OCI-LY7 (cell line): ENCODE results near the gene PURB. TPM values are rescaled to one million over a fixed set of nuclear protein-coding genes. Genes with fewer than 3 reads are reported as not detected.

ENCODE experiments used
- BruUV-seq: library from RNA; stranded (reverse); fragments of 400-500 nt; replicated peaks from 2 replicates; lab custom pipeline; 2021; lab: Mats Ljungman, UMichigan
- CTCF ChIA-PET: fragments of 300-600 bp; sonication (Branson Sonifier 250); formaldehyde crosslinking; loops from one replicate; lab custom pipeline; 2022; ENCODE audit warnings: antibody characterized with exemption; ENCODE audit not compliant: unreplicated experiment; lab: Charles Lee
- POLR2A ChIA-PET: fragments of 300-600 bp; sonication (Branson Sonifier 250); formaldehyde crosslinking; loops from one replicate; lab custom pipeline; 2022; ENCODE audit warnings: antibody characterized with exemption; lab: Charles Lee
- DNase-seq: peaks from one replicate; pipeline ENCODE4 v3.0.0-alpha.2; 2015; ENCODE audit warnings: low spot score
- H2AFZ ChIP-seq: fragments of 200-600 bp; sonication (generic), shearing (Covaris generic); 2 replicates; pipeline ENCODE4 v1.6.1; 2014; ENCODE audit warnings: mild to moderate bottlenecking, antibody characterized with exemption, low read length, moderate library complexity
- H3K27ac ChIP-seq: fragments of 200-600 bp; sonication (generic); 2 replicates; pipeline ENCODE4 v1.5.1; 2014; ENCODE audit warnings: mixed run types, low read depth, mild to moderate bottlenecking, moderate library complexity, low read length, inconsistent platforms; ENCODE audit not compliant: poor library complexity, severe bottlenecking
- H3K36me3 ChIP-seq: fragments of 200-600 bp; sonication (generic); 2 replicates; pipeline ENCODE4 v1.6.1; 2014; ENCODE audit warnings: mild to moderate bottlenecking, antibody characterized with exemption, low read length, moderate library complexity, mixed read lengths; ENCODE audit not compliant: insufficient read depth
- H3K4me1 ChIP-seq: fragments of 200-600 bp; sonication (generic); 2 replicates; pipeline ENCODE4 v1.5.1; 2014; ENCODE audit warnings: mild to moderate bottlenecking, low read length; ENCODE audit not compliant: insufficient read depth, poor library complexity, severe bottlenecking
- H3K4me2 ChIP-seq: fragments of 200-600 bp; sonication (generic); 2 replicates; pipeline ENCODE4 v1.6.1; 2014; ENCODE audit warnings: mild to moderate bottlenecking, low read length
- H3K4me3 ChIP-seq: fragments of 200-600 bp; sonication (generic); 2 replicates; pipeline ENCODE4 v1.5.1; 2014; ENCODE audit warnings: mild to moderate bottlenecking, low read depth, low read length; ENCODE audit not compliant: poor library complexity, severe bottlenecking
- H3K79me2 ChIP-seq: fragments of 200-600 bp; sonication (generic); 2 replicates; pipeline ENCODE4 v1.6.1; 2016; ENCODE audit warnings: low read depth, mild to moderate bottlenecking, low read length, moderate library complexity, mixed read lengths; ENCODE audit not compliant: insufficient read depth
- H3K9me2 ChIP-seq: fragments of 200-600 bp; sonication (generic); 2 replicates; pipeline ENCODE4 v1.6.1; 2016; ENCODE audit warnings: mild to moderate bottlenecking, low read length, mixed read lengths; ENCODE audit not compliant: insufficient read depth
- H3K9me3 ChIP-seq: fragments of 200-600 bp; sonication (generic); 2 replicates; pipeline ENCODE4 v1.6.1; 2014; ENCODE audit warnings: mild to moderate bottlenecking, mixed run types, low read length, mixed read lengths
- H4K20me1 ChIP-seq: fragments of 200-600 bp; sonication (generic); 2 replicates; pipeline ENCODE4 v1.6.1; 2014; ENCODE audit warnings: mild to moderate bottlenecking, antibody characterized with exemption, low read length, moderate library complexity, mixed read lengths; ENCODE audit not compliant: insufficient read depth
- CTCF ChIP-seq: fragments of 200-600 bp; sonication (generic); conservative IDR thresholded peaks from 2 replicates; pipeline ENCODE4 v1.5.1; 2014; ENCODE audit warnings: mild to moderate bottlenecking, antibody characterized with exemption, low read length, moderate library complexity, mixed read lengths
- EZH2phosphoT487 ChIP-seq: fragments of 200-600 bp; sonication (generic); IDR thresholded peaks from 2 replicates; pipeline ENCODE4 v1.6.1; 2018; ENCODE audit warnings: low read depth, borderline replicate concordance, mild to moderate bottlenecking, mixed run types, antibody characterized with exemption, low read length, moderate library complexity, mixed read lengths
- intact Hi-C: fragments of 100-400 bp; cut with micrococcal nuclease; formaldehyde crosslinking; loops from one replicate; pipeline ENCODE4 v1.10.0; 2022; ENCODE audit not compliant: unreplicated experiment
- total RNA-seq, 2 experiments: library from RNA; depleted of rRNA in 1 of 2; stranded (reverse); fragments of >200 nt in 1 of 2; shearing (Covaris generic) in 1 of 2; gene quantifications; 2 replicates each; pipeline ENCODE4 v1.2.3, GENCODE V29; 2014 to 2022

PURB gene
- total RNA-seq, 2 experiments from 2014 or later, result 15.2 to 22.7 TPM

GRCh38 chr7:44881066-44881600 lies 4.2 kb downstream of the PURB start:
- H3K4me2 ChIP-seq, result peak overlapping the region; percentile 83
- no peak overlapping the region for H2AFZ ChIP-seq
- H3K79me2 ChIP-seq, result peaks cover 71% of the 10 kb centered on the region
- DNase-seq, result no peak
- H3K27ac ChIP-seq, result no peak overlapping the region
- H3K9me3 ChIP-seq, result no peaks in the 10 kb centered on the region
- H3K9me2 ChIP-seq, result no peaks in the 10 kb centered on the region
- ChIA-PET CTCF (interaction anchor here (0.6 to 0.7 kb wide), 2 partner anchors 10 to 89 kb away, joined by 3 to 5 read pairs; no protein-coding TSS in a partner anchor), POLR2A (interaction anchor here (0.5 to 2.6 kb wide), 16 partner anchors 8 to 363 kb away, joined by 3 to 27 read pairs (median 4); partner anchors contain the start of gene H2AZ2)
- peaks cover 51% of the 10 kb centered on the region for H3K4me1 ChIP-seq
- TF ChIP-seq EZH2phosphoT487 (no peak), CTCF (no peak)
- intact Hi-C loops, result no loop called here
- peaks cover 65% of the 10 kb centered on the region for H3K36me3 ChIP-seq
- H4K20me1 ChIP-seq, result peaks cover 50% of the 10 kb centered on the region
- H3K4me3 ChIP-seq, result peak overlapping the region; percentile 77
- BruUV-seq, result no TSS peak

DNA sequence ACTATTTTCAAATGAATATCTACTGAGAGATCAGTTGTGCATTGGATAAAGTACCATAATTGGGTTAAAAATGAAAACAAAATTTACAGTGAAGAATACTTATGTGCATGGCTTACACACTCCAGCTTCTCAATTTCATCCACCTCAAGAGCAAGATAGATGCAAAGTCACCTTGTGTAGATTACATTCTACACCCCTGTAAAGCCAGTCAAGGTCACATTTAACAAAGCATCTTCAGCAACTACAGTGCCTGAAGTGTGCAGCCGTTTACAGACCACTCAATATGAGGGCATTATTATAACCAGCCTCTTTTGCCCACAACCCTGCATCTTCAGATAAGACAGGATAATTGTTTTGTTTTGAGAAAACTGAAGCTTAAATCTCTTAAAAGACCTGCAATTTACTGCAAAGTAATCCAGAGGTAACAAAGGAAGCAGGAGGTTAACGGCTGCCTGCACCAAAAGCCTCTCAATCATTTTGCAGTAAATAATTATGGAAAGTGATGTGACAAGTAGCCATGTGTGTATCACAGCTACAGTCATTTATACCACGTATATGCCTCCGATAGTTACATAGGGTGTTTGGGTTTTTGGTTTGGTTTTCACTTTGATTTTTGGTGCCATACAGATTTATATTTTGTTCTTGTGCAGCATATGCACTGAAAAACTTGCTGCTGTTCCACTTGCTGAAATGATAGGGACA lies 4.9 kb downstream of the PURB start:
- DNase-seq, result no peak
- Histone ChIP-seq H3K4me2 (peak overlapping the region; percentile 83), H3K9me2 (no peaks in the 10 kb centered on the region), H2AFZ (no peak overlapping the region), H3K79me2 (peaks cover 71% of the 10 kb centered on the region), H4K20me1 (peaks cover 50% of the 10 kb centered on the region), H3K4me3 (peak overlapping the region; percentile 77), H3K36me3 (peaks cover 65% of the 10 kb centered on the region), H3K9me3 (no peaks in the 10 kb centered on the region), H3K4me1 (peaks cover 51% of the 10 kb centered on the region), H3K27ac (no peak overlapping the region)
- no TSS peak for BruUV-seq
- CTCF ChIA-PET, result interaction anchor here (0.6 kb wide), 1 partner anchor 146 kb away, joined by 5 read pairs; no protein-coding TSS in a partner anchor
- POLR2A ChIA-PET, result interaction anchor here (1.2 to 2.6 kb wide), 9 partner anchors 9 to 121 kb away, joined by 3 to 27 read pairs (median 6); partner anchors contain the start of gene H2AZ2
- TF ChIP-seq EZH2phosphoT487, result no peak
- no peak for TF ChIP-seq CTCF
- intact Hi-C loops, result no loop called here
